HG03095 (cell line): ENCODE results near the gene VAMP2.

ENCODE experiments used
- ATAC-seq: cut with Tn5 transposase; IDR thresholded peaks from one replicate; pipeline ENCODE4 v1.9.1; 2021; ENCODE audit warnings: moderate library complexity; ENCODE audit not compliant: unreplicated experiment

The VAMP2 gene

DNA sequence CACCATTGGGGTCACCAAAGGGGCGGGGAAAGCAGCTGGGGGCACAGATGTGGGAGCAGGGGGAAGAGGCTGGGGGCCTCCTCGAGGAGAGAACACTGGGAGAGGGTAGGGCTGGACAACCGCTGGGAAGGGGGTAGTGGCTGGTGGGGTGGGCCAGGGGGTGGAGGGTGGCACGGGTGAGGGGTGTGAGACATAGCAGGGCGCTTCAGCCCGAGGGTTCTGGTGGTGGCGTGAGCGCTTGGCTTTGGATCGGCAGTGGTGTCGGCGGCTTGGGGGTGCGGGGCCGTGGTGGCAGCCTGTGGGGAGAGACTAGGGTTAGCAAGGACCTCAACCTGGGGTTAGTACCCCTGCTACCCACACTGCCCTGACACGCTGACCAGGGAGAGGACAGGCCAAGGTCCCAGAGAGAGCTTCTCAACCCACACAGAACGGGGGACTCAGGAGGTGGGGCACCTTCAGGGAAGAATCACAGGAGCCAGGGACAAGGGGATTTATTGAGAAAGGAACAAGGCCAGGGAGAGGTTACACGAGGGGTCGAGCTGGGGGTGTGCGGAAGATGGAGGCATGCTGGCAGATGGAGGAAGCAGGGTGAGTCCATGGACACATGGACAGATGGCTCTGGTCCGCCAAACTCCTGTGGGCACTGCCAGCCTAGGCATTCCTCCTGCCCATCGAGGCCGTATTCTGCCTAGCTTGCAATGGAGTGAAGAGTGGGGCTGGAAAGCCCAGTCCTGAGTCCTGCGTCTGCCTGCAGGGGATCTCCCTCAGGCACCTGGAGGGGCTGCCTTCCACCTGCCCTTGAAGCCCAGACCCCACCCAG lies 19.0 kb downstream of the VAMP2 start:
- no peak for ATAC-seq

DNA sequence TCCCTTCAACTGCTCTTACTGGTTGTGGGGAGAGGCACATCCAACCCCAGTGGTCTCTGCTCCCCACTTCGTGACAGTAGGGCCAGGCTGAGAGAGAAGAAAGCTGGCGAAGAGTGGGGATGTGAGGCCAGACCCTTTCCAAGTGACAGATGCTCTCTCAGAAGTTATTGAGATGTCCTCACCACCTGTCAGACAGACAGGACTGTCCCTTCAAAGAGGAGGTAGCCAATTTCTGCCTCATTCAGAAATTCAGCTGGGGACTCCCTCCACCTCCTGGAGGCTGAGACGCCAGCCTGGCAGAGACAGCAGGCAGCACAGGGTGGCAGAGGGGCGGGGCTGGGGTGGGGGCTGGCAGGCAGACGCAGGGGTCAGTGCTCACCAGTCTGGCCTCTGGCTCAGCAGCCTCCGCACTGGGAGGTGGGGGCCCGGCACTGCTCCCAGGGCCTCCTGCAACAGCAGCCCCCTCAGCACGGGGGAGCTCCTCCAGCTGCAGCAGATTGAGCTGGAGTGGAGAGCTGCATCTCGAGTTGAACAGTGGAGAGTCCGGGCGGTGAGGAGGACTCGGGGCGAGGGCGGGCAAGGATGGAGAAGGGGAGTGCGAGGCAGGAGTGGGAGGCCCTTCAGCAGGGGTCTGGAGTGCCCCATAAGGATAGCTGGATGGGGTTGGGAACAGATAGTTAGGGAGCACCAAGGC lies 19.7 kb downstream of the VAMP2 start:
- no peak for ATAC-seq

DNA sequence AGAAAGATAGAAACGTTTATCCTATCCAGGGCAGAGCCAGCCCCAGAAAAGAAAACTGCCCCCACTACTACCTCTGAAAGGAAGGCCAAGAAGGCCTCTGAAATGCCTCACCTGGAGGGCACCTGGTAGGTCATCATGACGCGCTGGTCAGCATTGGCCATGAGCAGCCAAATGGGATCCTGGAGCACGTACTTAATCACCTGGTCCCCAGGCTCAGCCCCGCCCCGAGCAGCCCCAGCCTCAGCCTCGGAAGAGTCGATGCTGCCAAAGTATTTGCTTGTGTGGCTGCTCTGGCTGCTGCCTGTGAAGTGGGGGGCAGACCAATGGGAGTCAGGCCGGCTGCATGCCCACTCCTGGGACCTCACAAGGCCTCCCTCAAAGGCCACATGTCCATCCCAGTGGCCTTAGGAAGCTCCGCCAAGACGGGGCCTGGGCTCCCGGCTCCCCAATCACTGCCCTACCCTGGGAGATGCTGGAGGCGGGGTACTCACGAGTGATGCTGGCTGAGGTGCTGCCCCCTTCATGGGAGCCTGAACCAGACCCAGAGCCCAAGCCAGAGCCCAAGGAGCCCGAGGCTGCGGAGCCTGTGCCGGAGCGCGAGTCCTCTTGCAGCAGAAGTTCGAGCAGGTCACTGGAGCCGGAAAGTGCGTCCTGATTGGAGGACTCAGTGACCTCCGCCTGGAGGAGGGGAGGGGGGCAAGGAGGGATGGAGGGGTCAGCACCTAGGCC lies 20.4 kb downstream of the VAMP2 start:
- no peak for ATAC-seq

GRCh38 chr17:8141741-8142140 lies 21.0 kb downstream of the VAMP2 start:
- ATAC-seq: no peak

DNA sequence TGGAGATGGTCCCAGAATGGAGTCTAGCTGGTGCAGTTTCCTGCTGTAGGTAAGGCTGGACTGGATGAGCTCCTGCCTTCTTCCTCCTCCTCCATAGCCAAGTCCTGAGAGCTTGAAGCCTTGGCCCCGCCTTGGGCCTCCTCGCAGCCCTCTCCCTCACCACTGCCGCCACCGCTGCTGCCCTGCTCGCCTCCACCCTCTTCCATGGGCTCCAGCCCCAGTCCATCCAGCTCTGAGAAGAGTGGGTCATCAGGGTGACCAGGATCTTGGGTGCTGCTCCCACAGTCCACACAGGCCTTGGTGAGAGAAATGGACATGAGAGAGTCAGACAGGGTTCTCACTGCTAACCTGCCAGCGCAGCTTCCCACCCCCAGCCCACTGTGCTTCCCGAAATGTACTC lies 21.7 kb downstream of the VAMP2 start:
- no peak for ATAC-seq

DNA sequence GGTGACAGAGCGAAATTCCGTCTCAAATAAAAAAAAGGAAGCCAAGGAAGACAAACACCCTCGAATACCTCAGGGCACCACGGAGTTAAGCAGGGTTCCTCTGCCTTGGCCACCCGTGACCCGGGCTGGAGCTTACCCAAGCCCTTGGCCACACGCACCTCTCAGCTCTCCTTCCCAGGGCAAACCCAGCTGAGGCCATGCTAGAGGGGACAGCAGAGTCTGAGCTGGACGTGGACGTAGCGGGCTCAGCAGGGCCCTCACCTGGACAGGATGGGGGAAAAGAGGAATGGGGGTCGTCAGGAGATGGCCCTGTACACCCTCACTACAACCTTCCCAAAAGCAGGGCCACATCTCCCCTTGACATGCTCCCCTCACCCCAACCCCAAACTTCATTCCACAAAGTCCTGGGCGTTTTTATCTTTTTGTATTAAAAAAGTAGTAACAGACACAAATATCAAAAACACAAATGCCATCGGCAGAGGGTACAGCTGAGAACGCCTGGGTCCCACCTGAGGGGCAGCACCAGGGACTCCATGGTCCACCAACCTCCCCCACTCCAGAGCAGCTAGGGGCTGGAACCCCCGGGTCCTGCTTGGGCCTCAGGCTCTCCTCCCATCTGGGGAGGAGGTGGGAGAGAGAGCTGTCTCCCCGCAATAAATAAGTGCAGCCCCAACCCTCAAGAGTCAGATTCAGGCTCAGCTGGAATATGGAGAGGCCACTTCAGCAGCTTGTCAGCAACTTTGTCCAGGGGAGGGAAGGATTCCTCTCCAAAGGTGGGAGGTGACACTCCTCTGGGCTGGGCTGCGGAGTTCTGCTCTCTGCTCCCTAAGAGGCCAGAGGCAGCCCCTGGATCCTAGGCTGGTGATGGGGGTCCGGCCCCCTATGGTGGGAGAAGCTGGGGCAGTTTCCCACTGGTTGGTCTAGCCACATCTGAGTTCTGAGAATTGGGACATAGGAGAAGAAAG lies 22.4 kb downstream of the VAMP2 start:
- ATAC-seq: no peak

DNA sequence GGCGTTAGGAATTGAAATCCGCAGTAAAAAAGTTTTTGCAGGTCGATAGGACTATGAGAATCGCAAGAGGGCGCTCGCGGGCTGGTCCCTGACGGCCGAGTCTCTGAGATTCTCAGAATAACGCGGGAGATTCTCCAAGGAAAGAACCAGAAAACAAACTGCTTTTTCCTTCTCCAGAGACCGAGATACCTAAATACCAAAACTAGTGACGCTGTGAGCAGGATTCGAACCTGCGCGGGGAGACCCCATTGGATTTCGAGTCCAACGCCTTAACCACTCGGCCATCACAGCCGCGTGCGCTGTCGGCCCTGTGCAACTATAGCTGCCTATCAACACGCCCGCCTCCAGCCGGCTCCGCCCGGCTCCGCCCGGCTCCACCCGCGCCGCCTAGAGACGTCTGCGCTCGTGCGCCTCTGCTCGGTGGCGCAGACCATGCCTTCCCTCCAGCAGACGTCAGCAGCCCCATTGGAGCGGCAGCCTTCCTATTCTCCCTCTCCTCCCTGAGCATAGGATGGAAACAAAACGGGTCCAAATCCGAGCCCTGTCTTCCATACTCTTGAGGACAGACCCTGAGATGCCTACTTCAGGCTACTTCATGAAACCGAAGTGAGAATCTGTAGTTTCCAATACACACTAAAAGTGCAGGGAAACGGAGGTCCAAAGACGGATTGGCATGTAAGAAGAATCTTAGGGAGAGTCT lies 23.9 kb downstream of the VAMP2 start:
- peak; percentile 66 for ATAC-seq

- peak; percentile 3 for ATAC-seq
These were observed 24.4 kb downstream of the VAMP2 start for GRCh38 chr17:8138374-8138671.

DNA sequence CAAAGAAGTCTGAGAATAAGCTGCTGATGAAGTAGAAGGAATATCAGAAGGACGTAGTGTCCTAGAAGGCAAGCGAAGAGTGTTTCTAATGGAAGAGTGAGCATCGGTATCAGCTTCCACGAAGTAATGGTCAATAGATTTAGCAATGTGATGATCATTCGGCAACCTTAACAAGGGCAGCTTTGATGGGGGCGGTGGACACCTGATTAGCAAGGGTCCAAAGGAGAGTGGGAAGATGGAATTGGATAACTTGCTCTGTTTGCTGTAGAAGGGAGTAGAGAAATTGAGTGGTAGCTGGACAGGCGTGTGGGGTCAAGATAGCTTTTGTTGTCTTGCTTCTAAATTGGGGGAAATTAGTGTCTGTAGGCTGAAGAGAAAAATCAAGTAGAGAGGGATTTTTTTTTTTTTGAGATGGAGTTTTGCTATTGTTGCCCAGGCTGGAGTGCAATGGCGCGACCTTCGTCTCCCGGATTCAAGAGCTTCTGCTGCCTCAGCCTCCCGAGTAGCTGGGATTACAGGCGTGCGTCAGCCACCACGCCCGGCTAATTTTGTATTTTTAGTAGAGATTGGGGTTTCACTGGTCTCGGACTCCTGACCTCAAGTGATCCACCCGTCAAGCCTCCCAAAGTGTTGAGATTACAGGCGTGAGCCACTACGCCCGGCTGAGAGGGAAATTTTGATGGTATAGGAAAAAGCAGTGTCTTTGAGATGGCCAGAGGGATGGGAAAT lies 24.9 kb downstream of the VAMP2 start:
- ATAC-seq: no peak

- no peak for ATAC-seq
These were observed 28.8 kb downstream of the VAMP2 start for GRCh38 chr17:8133941-8134340.

- ATAC-seq: no peak
These were observed 29.3 kb downstream of the VAMP2 start for GRCh38 chr17:8133399-8133798.

DNA sequence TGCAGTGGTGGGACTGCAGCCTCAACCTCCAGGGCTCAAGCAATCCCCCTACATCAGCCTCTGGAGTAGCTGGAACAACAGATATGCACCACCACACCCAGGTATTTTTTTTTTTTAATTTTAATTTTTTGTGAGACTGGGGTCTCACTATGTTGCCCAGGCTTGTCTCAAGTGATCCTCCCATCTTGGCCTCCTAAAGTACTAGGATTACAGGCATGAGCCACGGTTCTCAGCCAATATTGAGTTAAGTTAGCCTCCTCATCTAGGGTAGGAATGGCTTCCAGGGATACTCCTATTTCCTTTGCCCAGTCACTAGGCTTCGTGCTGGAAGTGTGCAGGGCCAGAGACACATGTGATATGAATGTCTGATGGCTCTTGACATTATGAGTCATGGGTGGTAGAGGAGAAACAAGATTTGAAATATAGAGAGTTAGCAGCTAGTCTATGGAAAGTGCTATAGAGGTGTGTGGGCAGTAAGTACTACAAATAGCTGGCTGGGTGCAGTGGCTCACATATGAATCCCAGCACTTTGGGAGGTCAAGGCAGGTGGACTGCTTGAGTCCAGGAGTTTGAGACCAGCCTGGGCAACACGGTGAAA lies 30.8 kb downstream of the VAMP2 start:
- no peak for ATAC-seq

DNA sequence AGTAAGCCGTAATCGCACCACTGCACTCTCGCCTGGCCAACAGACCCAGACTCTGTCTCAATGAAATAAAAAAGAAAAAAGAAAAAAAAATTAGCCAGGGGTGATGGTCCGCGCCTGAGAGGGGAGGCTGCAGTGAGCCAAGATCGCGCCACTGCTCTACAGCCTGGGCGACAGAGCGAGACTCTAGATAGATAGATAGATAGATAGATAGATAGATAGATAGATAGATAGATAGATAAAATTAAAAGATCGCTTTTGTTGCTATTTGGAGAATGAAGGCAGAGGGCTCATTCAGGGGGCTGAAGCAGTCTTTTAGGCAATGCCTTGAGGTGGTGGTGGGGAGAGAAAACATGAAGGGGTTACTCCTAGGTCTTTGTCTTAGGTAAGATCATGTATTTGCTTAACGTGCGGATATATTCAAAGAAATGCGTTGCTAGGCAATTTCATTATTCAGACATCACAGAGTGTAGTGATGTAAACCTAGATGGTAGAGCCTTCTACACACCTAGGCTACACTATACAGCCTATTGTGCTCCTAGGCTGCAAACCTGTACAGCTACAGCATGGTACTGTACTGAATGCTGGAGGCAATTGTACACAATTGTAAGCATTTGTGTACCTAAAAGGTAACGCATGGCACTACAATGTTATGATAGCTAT lies 34.5 kb downstream of the VAMP2 start:
- ATAC-seq: no peak

DNA sequence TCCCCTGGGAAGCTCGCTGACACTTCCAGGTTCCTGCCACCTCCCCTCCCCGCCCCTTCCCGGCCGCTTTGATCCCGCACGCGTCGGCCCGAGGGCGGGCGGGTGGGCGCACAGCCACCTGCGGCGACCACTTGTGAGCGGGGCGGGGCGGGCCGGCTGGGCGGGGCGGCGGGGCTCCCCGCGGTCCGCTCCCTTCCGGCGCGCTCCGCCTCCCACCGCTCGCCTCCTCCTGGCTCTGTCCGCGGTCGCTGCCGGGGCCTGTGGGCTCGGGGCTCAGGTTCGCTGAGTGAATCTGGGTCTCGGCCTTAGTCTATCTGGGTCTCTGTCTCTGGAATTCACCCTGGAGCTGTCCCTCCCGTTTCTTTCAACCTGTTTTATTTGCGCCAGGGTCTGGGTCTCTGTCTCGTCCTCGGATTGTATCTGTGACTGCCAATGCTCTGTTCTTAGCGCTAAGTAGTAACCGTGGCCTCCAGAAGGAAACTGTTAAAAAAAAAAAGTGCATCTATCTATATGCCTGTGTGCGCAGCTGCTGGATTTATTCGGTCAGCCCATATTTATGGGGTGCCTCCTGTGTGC lies 36.2 kb downstream of the VAMP2 start:
- no peak for ATAC-seq

DNA sequence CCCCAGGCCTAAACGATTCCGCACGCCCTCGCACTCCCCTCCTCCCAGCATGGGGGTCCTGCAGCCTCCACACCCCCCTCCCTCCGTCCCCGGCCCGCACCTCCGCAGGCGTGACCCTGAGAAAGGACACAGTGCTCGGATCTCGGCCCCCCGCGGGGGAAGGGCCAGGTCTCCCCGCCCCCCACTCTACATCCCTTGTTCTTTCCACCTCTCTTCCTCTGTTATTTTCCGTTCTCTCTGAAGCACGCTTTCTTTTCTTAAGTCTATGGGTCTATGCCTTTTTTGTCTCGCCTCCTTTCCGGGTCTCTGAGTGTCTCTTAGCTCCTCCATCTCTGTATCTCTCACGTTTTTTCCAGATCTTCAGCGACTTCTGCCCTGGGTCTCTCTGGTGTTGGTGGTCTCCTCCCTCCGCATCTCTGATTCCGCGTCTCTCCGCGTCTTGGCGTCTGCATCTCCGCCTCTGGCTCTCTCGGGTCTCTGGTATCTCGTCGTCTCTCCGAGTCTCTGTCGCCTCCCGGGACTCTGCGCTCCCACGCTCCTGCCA lies 36.7 kb downstream of the VAMP2 start:
- no peak for ATAC-seq

DNA sequence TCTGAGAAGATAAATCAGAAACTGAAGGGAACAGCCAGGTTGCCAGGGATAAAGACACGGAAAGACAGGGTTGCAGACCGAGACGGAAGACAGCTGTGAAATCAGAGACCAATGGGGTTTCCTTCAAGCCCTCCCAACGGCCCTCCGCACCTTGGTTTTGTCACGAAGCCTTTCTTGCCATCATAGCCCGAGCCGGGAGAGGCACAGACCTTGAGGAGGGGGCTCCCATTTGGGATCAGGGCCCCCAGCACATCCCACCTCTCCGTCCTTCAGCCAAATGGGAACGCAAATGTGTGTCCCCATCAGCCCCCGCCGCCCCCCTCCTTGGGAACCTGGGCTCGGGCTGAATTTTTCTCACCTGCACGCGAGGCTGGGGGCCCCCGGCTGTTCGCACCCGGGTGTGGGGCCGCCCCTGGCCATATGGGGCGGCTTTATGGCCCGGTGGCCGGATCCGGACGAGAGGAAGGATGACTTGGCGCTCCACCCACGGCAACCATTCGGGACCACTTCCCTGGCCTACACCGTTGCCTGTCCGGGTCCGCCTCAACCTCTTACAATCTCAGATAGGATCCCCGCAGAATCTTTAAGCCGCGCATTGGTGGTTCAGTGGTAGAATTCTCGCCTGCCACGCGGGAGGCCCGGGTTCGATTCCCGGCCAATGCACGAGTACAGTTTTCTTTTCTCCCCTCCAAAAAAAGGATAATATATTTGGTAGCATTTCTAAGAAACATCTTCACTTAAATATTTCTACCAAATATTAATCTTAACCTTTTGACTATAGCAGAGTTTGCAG lies 37.4 kb downstream of the VAMP2 start:
- no peak for ATAC-seq
